Measurements from ENCODE around the gene IGFBP6.

IGFBP6 gene

DNA sequence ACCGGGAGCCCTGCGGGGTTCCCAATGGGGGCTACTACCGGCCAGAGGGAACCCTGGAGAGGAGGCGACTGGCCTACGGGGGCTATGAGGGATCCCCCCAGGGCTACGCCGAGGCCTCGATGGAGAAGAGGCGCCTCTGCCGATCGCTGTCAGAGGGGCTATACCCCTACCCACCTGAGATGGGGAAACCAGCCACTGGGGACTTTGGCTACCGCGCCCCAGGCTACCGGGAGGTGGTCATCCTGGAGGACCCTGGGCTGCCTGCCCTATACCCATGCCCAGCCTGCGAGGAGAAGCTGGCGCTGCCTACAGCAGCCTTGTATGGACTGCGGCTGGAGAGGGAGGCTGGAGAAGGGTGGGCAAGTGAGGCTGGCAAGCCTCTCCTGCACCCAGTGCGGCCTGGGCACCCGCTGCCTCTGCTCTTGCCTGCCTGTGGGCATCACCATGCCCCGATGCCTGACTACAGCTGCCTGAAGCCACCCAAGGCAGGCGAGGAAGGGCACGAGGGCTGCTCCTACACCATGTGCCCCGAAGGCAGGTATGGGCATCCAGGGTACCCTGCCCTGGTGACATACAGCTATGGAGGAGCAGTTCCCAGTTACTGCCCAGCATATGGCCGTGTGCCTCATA, 37.9 kb upstream of the IGFBP6 start:
- no peak for DNase-seq (ENCODE audit: low read depth in 2 of 2)

DNA sequence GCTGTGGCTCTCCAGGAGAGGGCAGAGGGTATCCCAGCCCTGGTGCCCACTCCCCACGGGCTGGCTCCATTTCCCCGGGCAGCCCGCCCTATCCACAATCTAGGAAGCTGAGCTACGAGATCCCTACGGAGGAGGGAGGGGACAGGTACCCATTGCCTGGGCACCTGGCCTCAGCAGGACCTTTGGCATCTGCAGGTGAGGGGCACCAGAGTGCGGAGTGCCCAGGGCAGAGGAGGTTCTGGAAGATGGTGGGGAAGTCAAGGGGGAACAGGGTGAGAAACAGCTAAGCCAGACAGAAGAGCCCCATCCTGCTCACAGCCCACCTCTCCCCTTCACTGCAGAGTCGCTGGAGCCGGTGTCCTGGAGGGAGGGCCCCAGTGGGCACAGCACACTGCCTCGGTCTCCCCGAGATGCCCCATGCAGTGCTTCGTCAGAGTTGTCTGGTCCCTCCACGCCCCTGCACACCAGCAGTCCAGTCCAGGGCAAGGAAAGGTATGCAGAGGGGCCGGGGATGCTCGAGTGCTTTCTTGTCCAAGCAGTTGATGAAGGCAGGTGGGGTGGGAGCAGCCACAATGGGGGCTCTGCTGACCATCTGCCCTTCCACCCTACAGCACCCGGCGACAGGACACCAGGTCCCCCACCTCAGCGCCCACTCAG, 37.3 kb upstream of the IGFBP6 start:
- DNase-seq (ENCODE audit: low read depth in 2 of 2), result no peak

DNA sequence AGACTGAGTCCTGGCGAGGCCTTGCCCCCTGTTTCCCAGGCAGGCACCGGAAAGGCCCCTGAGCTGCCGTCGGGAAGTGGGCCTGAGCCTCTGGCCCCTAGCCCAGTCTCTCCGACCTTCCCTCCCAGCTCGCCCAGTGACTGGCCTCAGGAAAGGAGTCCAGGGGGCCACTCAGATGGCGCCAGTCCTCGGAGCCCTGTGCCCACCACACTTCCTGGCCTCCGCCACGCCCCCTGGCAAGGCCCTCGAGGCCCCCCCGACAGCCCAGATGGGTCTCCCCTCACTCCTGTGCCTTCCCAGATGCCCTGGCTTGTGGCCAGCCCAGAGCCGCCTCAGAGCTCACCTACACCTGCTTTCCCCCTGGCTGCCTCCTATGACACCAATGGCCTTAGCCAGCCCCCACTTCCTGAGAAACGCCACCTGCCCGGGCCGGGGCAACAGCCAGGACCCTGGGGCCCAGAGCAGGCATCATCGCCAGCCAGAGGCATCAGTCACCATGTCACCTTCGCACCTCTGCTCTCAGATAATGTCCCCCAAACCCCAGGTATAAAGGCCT, 36.7 kb upstream of the IGFBP6 start:
- DNase-seq (ENCODE audit: low read depth in 2 of 2), result no peak

DNA sequence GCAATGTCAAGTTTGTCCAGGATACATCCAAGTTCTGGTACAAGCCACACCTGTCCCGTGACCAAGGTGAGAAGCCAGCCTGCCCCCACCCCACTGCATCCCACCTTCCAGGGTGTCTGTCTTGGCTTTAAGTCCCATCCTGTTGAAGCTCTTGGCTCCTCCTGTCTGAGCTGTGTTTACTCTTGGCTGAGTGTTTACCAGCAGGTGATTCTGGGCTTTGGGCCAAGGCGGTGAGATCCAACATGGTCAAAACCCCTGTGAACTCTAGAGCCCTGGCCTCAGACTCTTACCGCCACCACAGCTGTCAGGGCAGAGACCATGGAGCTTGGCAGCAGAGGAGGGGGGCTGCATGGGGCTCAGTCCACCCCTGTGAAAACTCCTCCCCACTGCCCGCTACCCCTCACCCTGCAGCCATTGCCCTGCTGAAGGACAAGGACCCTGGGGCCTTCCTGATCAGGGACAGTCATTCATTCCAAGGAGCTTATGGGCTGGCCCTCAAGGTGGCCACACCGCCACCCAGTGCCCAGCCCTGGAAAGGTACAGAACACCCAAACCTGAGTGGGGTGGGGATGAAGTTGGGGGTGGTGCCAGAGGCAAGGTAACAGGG, 36.0 kb upstream of the IGFBP6 start:
- no peak for DNase-seq (ENCODE audit: low read depth in 2 of 2)

DNA sequence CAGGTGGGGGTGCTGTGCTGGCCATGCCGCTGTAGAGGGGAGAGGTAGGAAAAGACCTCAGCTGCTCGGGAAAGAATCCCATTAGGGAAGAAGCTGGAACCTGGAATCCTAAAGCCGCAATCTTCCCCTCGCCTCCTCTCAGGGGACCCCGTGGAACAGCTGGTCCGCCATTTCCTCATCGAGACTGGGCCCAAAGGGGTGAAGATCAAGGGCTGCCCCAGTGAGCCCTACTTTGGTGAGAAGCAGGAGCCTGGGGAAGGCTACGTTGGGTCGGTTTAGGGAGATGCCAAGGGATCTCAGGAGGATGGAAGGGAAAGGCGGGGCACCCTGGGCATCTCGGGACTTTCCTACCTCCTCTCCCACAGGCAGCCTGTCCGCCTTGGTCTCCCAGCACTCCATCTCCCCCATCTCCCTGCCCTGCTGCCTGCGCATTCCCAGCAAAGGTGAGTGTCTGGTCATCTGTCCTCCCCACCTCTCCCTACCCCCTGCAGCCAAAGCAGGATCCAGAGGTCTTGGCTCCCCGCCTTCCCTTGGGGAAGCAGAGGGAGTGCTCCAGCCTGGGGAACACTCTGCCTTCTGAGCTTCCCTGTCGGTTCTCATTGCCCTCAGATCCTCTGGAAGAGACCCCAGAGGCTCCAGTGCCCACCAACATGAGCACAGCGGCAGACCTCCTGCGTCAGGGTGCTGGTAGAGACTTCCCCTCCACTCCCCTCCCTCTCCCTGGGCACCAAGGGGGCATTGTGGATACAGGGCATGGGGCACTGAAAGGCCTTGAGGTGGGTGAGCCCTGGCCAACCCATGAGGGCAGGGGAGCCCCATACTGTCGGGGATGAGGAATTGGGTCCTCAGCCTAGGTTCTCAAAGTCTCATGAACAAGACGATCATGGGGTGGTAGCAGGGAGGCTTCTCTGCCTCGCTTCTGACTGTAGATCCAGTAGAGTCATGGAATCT, 35.2 kb upstream of the IGFBP6 start:
- DNase-seq (ENCODE audit: low read depth in 2 of 2), result no peak

DNA sequence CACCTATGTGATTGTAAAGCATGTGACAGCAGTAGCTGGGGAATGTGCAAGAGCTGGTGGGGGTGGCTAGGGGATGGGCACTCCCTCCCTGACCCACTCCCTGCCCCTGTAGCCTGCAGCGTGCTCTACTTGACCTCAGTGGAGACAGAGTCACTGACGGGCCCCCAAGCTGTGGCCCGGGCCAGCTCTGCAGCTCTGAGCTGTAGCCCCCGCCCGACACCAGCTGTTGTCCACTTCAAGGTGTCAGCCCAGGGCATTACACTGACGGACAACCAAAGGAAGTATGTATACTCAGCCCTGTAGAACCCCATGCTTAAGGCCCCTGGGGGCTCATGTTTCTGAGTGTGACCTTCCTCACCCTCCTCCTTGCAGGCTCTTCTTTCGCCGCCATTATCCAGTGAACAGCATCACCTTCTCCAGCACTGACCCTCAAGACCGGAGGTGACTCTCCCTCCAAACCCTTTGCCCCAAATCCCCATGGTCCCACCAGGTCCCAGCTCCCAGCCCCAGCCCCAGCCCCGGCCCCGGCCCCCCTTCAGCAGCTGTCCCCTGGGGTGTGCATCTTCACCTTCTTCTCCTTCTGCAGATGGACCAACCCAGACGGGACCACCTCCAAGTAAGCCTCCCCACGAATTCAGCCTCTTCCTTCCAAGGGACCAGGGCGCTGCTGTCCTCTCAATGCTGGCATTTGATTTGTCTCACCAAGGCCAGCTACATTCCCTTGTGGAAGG, 34.3 kb upstream of the IGFBP6 start:
- DNase-seq (ENCODE audit: low read depth in 2 of 2), result no peak

DNA sequence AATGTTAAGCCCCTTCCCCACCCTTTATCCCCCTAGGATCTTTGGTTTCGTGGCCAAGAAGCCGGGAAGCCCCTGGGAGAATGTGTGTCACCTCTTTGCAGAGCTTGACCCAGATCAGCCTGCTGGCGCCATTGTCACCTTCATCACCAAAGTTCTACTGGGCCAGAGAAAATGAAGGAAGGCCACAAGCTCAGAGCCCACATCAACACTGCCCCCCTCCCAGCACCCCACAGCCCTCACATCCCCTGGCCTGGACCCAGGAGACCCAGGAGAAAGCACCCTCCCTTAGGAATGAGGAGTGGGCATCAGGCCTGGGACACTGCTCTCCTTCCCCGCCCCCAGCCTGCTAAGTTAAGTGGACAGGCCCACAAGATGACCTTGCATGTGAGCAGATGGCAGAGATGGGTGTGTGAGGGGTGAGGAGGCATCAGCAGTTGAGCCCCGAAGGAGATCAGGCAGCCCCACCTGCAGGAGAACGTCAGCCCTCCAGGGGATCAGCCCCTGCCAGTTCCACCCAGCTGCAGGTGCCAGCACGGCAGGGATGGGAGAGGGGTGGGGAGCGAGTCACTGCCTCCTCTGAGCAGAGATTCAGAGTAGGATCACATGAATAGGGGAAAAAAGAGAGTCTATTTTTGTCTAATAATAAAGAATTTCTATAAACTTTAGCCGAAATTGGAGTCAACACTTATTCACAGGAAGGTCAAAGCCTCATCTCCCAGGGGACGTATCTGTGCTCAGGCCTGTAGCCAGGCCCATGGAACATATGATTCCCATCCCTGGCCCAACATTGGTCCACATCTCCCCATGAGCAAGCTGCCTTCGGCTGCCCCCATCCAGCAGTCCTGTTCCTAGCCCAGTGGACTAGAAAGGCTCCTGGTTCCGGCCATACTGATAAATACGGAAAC, 33.5 kb upstream of the IGFBP6 start:
- no peak for DNase-seq (ENCODE audit: low read depth in 2 of 2)

DNA sequence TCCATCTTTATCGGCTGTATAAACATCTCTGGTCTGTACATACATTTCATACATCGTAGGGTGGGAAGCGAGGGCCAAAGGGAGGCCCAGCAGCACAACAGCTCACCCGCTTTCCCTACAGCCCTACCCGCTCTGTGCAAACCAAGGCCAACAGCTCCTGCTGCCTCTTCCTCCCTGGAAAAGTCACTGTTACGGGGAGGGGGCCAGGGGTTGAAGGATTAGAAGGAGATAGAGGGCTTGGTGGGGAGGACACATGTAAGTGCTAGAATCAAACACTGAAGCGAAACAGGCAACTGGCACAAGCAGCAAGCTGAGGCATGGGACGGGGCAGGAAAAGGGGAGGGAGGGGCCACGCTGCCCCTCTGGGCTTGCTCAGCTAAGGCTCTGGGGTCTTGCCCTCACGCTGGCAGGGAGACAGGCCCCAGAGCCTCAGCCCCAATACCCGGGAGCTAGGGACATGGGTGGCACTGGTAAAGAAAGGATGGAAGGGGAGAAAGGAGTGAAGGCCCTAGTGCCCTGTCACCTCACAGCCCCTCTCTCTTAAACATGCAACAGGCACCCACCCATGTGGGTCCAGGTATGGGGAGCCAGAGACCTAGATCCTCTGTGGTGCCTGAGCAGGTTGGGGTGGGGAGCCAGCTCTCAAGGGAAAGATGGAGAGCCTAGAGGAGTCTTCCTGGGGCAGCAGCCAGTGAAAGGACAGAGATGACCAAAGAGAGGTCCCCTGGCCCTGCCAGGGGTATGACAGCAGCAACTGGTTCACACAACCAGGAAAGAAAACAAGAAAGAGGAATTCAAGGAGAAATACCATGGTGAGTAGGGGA, 32.6 kb upstream of the IGFBP6 start:
- no peak for DNase-seq (ENCODE audit: low read depth in 2 of 2)

DNA sequence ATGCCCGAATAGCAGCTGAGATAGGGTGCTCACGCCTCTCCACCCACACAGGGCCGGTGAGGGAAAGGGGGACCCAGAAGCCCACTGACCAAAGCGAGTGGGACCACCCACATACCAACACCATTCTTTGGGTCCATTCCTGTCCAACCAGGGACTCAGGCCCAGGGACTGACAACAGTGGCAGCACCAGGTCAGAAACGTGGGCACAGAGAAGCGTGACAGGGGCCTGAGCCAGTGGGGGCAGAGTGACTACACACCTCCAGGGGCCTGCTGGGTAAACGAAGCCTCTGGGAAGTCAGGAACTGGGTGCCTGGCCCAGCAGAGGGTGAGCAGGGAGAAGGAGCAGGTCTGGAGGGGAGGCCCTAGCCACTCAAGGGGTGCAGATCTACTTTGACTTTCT, 32.0 kb upstream of the IGFBP6 start:
- no peak for DNase-seq (ENCODE audit: low read depth in 2 of 2)

DNA sequence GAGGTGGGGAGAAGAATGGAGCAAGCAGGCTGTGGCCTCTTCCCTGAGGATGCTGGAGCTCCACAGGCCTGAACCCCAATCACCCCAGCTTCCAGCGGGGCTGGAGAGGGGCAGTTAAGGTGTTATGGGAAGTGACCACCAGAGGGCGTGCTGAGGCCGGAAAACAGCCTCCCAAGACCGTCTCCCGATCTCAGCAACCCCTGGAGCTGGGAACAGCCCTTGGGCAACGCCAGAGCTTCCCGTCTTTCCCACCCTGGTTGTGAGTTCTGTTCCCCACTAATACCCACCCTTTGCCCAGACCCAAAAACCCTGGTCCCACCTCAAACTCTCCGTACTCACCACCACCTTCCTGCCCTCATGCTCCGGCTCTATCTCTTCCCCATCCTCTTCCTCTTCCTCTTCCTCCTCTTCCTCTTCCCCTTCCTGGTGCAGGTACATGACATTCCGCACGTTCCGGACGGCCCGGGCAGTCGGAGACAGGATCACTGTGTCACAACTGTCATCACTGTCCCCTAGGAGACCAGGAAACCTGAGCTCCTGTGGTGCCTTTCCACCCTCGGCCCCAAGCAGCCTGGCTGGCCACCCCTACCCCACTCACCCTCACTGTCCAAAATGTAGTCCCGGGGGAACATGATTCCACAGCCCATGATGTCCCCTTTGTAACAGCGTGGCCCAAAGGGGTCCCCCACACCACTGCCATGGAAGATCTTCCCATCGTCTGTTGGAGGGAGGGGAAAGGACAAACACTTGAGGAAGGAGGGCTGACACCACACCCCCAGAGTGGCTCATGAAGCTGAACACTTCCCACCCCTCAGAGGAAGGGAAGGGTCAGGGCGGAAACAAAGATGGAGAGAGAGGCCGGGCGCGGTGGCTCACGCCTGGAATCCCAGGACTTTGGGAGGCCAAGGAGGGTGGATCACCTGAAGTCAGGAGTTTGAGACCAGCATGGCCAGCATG, 31.2 kb upstream of the IGFBP6 start:
- peak; percentile 44 to 62 for DNase-seq (ENCODE audit: low read depth in 2 of 2)

DNA sequence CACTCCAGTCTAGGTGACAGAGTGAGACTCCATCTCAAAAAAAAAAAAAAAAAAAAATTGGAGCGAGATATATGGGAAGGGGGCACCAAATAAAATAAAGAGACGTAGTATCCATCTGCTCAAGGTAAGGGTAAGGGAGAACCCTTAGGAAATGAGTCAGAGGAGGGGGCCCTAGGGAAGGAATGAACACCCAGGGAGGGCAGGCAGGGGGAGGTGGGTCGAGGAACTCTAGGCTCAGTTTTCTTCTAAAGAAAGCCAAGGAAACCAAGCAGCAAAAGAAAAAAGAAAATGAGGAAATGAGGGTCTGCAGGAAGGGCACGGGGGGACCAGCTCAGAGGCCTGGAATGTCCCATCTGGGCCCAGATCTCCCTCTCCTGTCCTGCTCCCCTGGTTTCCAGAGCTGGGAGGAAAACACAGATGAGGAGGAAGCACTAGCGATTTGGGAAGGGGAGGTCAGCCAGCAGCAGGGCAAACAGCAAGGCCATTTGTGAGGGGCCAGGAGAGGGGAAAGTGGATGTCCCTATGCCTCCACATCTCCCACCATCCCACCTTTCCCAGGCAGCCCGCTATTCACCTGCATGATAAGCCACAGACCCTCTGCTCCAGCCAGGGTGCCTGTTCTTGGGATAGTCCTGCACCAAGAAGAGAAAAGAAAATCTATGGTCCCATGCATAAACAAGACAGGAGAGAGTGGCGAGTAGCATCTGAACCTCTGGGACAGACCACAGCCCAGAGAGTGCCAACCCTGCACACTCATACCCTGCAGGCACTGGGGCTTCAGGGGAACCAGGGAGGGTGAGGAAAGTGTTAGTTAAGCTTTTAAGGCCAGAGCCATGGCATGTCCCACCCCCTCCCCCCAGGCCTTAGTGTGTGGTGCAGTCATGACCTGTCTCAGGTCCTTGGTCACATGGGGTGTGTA, 30.1 kb upstream of the IGFBP6 start:
- DNase-seq (ENCODE audit: low read depth in 2 of 2), result no peak

DNA sequence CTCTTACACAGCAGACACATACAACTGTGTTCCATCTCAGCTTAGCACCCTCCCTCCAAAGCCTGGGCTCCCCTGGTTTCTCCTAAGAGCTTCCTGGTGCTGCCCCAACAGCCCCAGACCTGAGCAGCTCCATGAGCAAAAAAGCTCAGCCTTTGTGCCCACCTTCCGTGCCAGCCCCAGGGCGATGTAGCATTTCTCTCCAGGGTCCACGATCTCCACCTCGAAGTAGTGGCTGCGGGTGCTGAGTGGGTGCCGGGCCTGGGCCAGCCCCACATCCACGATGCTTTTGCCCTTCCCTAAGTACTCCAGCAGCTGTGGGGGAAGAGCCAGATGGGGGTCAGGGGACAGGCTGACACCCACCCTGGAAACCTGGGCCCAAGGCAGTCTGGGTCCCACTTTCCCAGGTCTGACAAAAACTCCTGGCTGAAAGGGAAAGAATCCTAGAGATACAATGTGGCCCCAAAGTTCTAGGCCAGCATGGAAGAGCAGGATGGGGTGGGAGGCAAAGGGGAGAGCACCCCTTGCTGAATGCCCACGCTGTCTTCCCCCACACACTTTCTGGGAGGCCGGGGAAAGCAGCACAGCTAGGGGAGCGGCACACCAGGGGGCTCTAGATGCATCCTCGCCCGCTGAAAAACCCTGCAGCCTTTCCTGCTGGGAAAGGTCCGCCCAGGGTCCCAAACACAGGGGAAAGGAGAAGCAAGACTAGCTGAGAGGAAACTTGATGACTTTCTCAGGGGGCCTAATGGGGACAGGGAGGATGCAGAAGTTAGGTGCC, 29.3 kb upstream of the IGFBP6 start:
- no peak for DNase-seq (ENCODE audit: low read depth in 2 of 2)

DNA sequence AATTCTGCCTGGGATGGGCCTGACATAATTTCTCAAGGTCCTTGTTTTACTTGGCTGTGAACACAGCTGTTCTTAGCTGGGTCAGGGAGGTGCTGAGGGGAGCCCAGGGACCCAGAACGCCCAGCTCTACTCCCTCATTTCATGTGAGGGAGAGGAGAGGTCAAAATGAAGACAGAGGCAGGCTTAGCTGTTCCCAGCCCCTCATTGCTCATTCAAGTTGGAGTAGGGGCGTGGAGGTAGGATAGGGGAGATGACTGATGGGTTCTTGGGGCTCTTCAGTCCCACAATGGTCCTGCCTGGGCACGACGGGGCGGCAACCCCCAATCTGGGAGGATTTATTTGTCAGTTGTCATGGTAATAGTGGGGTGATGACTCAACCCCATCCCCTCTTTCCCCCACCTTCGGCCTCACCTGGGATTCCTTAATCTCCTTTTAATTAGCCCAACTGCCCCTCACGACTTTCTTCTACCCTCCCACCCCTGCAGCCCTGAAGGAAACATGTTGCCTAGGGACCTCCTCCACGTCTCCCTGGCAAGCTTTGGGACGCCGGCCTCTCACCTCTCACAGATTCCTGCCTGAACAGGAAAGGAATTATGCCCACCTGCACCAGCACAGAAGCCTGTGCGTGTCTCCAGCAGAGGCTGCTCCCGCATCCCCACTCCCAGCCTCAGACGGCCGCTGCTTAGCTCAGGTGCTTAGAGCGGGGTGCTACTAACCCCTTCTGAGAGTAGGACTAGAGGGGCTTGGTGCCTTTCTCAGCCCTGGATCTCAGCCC, 28.5 kb upstream of the IGFBP6 start:
- DNase-seq (ENCODE audit: low read depth in 2 of 2), result no peak

DNA sequence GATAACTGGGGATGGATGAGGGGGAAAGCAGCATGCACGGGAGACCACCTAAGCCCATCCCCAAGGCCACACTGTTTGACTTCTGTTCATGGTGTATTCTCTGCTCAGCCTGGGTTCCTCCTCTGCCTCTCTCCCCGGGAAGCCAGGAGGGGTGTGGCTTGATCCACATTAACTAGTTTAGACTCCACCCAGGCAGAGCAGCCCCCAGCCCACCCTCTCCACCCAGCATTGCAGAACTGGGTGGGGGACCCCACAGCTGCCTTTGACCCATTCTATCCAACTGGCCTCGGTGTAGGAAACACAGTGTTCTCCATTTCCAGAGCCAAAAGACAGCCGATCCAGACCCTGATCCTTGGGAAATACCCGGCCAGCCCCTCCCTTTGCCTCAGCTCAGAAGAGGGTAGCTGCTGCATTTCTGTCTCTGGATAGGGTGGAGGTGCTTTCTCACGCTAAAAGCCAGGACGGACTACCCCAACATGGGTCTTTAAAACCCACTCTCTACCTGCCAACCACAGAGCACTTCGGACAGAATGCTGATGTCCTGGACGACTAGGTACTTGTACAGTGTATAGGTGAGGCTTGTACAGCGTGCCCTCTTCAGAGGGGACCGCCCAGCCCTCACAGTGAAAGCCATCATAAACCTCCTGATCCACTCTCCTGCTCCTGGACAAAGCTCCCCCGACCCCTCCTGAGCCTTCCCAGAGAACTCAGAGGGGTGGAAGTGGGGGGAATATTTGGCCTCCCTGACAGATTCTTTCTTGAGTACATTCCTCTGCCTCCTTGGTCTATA, 27.7 kb upstream of the IGFBP6 start:
- no peak for DNase-seq (ENCODE audit: low read depth in 2 of 2)
